GM12878 (cell line): Measurements from ENCODE around the gene PKLR. TPM values are rescaled to one million over a fixed set of nuclear protein-coding genes. Genes with fewer than 3 reads are reported as not detected.

Experiments
- ATAC-seq: fragments of 200-7000 bp; cut with Tn5 transposase; 3 replicates; pipeline ENCODE4 v1.9.1; 2020; ENCODE audit warnings: mild to moderate bottlenecking, moderate library complexity
- BruUV-seq: library from RNA; stranded (reverse); fragments of 400-500 nt; replicated peaks from 2 replicates; lab custom pipeline; 2021; lab: Mats Ljungman, UMichigan
- CTCF ChIA-PET: fragments of 300-600 bp; sonication (Branson Sonifier 250); formaldehyde crosslinking; extraction: SDS; loops from one replicate; lab custom pipeline; 2021; ENCODE audit warnings: inconsistent platforms; lab: Yijun Ruan, JAX
- POLR2A ChIA-PET: fragments of 350-600 bp; formaldehyde crosslinking; extraction: SDS; loops from one replicate; lab custom pipeline; 2021; ENCODE audit warnings: inconsistent platforms; lab: Charles Lee
- RAD21 ChIA-PET: fragments of 300-600 bp; sonication (Branson Sonifier 250); formaldehyde crosslinking; loops from one replicate; lab custom pipeline; 2023; ENCODE audit warnings: antibody characterized with exemption; ENCODE audit not compliant: unreplicated experiment; lab: Charles Lee
- SMC1A ChIA-PET: fragments of 300-600 bp; sonication (Branson Sonifier 250); formaldehyde crosslinking; loops from one replicate; lab custom pipeline; 2023; ENCODE audit not compliant: unreplicated experiment, uncharacterized antibody; lab: Charles Lee
- DNase-seq: peaks from one replicate; pipeline ENCODE4 v3.0.0-alpha.2; 2011; ENCODE audit warnings: low read depth, low spot score
- FAIRE-seq: peaks from 3 replicates; lab custom pipeline; 2011; peaks lifted over from hg19 to GRCh38; lab: Jason Lieb, UNC
- H2AFZ ChIP-seq: 2 replicates; pipeline ENCODE4 v1.6.0; 2011; ENCODE audit warnings: low read depth, low read length, control low read depth; ENCODE audit not compliant: control insufficient read depth
- H3K27ac ChIP-seq: 2 replicates; pipeline ENCODE4 v1.5.1; 2011; ENCODE audit warnings: control low read depth; ENCODE audit not compliant: control insufficient read depth, insufficient read depth
- H3K27me3 ChIP-seq, 2 experiments: replicated peaks in 1 of 2; 2 replicates each; pipeline versions ENCODE4 v1.6.0 to v1.6.1; 2011; ENCODE audit warnings: low read length in 1 of 2; ENCODE audit not compliant: control insufficient read depth in 2 of 2, insufficient read depth in 2 of 2
- H3K36me3 ChIP-seq, 2 experiments: 2 replicates each; pipeline ENCODE4 v1.5.1; 2011; ENCODE audit warnings: low read length in 1 of 2; ENCODE audit not compliant: control insufficient read depth in 2 of 2, insufficient read depth in 2 of 2
- H3K4me1 ChIP-seq: 2 replicates; pipeline ENCODE4 v1.6.1; 2011; ENCODE audit warnings: mild to moderate bottlenecking, low read length, moderate library complexity, mixed read lengths; ENCODE audit not compliant: control insufficient read depth, insufficient read depth
- H3K4me2 ChIP-seq: 2 replicates; pipeline ENCODE4 v1.6.0; 2011; ENCODE audit warnings: control low read depth; ENCODE audit not compliant: control insufficient read depth, insufficient read depth
- H3K4me3 ChIP-seq: fragments of 200-600 bp; sonication (generic); 2 replicates; pipeline ENCODE4 v1.5.1; 2016
- H3K79me2 ChIP-seq: 2 replicates; pipeline ENCODE4 v1.6.0; 2011; ENCODE audit warnings: low read length; ENCODE audit not compliant: control insufficient read depth, insufficient read depth
- H3K9ac ChIP-seq: 2 replicates; pipeline ENCODE4 v1.8.0; 2011; ENCODE audit warnings: low read length, control low read depth, mixed read lengths; ENCODE audit not compliant: control insufficient read depth, insufficient read depth
- H3K9me3 ChIP-seq: replicated peaks from 3 replicates; pipeline ENCODE4 v1.5.1; 2011; ENCODE audit warnings: mild to moderate bottlenecking, low read length; ENCODE audit not compliant: control insufficient read depth, insufficient read depth
- H4K20me1 ChIP-seq: 2 replicates; pipeline ENCODE4 v1.6.0; 2011; ENCODE audit not compliant: control insufficient read depth, insufficient read depth
- CHD4 ChIP-seq: fragments of 200-600 bp; sonication (generic); IDR thresholded peaks from 2 replicates; pipeline ENCODE4 v1.6.1; 2016; ENCODE audit warnings: mild to moderate bottlenecking
- ETV6 ChIP-seq, 2 experiments: fragments of 450-650 bp in 1 of 2; IDR thresholded peaks in 1 of 2; conservative IDR thresholded peaks in 1 of 2; 2 replicates each; pipeline ENCODE4 v1.6.1; 2014; ENCODE audit warnings: antibody characterized with exemption in 1 of 2, borderline replicate concordance in 1 of 2, low read depth in 1 of 2, mild to moderate bottlenecking in 1 of 2, moderate library complexity in 1 of 2
- FOXK2 ChIP-seq: fragments of 450-650 bp; IDR thresholded peaks from 2 replicates; pipeline ENCODE4 v1.6.1; 2017; ENCODE audit warnings: mild to moderate bottlenecking, moderate library complexity
- GABPA ChIP-seq: IDR thresholded peaks from 2 replicates; pipeline ENCODE4 v1.6.1; 2014; ENCODE audit warnings: antibody characterized with exemption, low read depth, mild to moderate bottlenecking, inconsistent platforms
- IKZF2 ChIP-seq, 2 experiments: fragments of 450-650 bp; IDR thresholded peaks; 2 replicates each; pipeline ENCODE4 v1.6.1; 2017; ENCODE audit warnings: mild to moderate bottlenecking in 2 of 2, moderate library complexity in 2 of 2
- MTA3 ChIP-seq: IDR thresholded peaks from 2 replicates; pipeline ENCODE4 v1.6.1; 2012; ENCODE audit warnings: low read length, inconsistent platforms, borderline replicate concordance
- NR2C2 ChIP-seq: IDR thresholded peaks from 2 replicates; pipeline ENCODE4 v1.6.1; 2011; ENCODE audit warnings: borderline replicate concordance, low read depth; ENCODE audit not compliant: control insufficient read depth, insufficient read length
- SREBF1 ChIP-seq: IDR thresholded peaks from 2 replicates; pipeline ENCODE4 v1.6.1; 2012; ENCODE audit warnings: mild to moderate bottlenecking, low read length
- ZZZ3 ChIP-seq: IDR thresholded peaks from 2 replicates; pipeline ENCODE4 v1.6.1; 2011; ENCODE audit warnings: low read depth; ENCODE audit not compliant: control insufficient read depth, insufficient read length
- WGBS: methylation state at CpG from one replicate; pipeline ENCODE4 v1.1.6; 2016; ENCODE audit warnings: low lambda C conversion rate; ENCODE audit not compliant: insufficient replicate concordance, insufficient coverage; ENCODE audit errors: missing lambda C conversion rate; 5-methylcytosine and 5-hydroxymethylcytosine counted together
- in situ Hi-C: fragments of 300-500 bp; cut with MboI; formaldehyde crosslinking; loops from 9 replicates; pipeline ENCODE4 v1.14.3; 2018; ENCODE audit warnings: mixed read lengths
- intact Hi-C: fragments of 100-400 bp; cut with micrococcal nuclease; formaldehyde crosslinking; loops from one replicate; pipeline ENCODE4 v1.14.2; 2022; ENCODE audit not compliant: unreplicated experiment
- polyA plus RNA-seq, 11 experiments: library from polyadenylated mRNA; depleted of rRNA in 4 of 11; unstranded in 6 of 11; stranded (reverse) in 5 of 11; fragments of >200 nt; fragmentation: Nextera tagmentation in 4 of 11; fragmentation: Illumina TruSeq in 1 of 11; extraction: Ambion mirVana in 4 of 11; extraction: Trizol in 1 of 11; gene quantifications; 1 replicate in 1 of 11; 2 replicates in 10 of 11; pipeline versions ENCODE4 v1.2.1 to v1.2.3, GENCODE V29; 2011 to 2016; ENCODE audit warnings: inconsistent platforms in 2 of 11, missing spikeins in 2 of 11, low read depth in 1 of 11
- total RNA-seq, 4 experiments: library from RNA; depleted of rRNA in 3 of 4; stranded (reverse); fragments of >200 nt in 3 of 4; fragmentation: Illumina TruSeq in 1 of 4; extraction: Trizol in 1 of 4; gene quantifications; 2 replicates each; pipeline versions ENCODE4 v1.2.1 to v1.2.3, GENCODE V29; 2013 to 2021
- TF ChIP-seq, protein P1 (sequence below): fragments of 450-650 bp; conservative IDR thresholded peaks from 2 replicates; pipeline ENCODE4 v1.6.1; 2017; ENCODE audit warnings: mild to moderate bottlenecking, moderate library complexity
- TF ChIP-seq, protein P2 (sequence below): IDR thresholded peaks from 2 replicates; pipeline ENCODE4 v1.6.1; 2012; ENCODE audit warnings: low read depth, low read length, improper control_type of control experiment

Gene PKLR
- total and polyA plus RNA-seq, 10 of the 15 experiments (the other 5 are each of a cell fraction or from before 2014, with no cell fraction given): 0.04 to 0.15 (median 0.08) TPM; not detected in 7

DNA sequence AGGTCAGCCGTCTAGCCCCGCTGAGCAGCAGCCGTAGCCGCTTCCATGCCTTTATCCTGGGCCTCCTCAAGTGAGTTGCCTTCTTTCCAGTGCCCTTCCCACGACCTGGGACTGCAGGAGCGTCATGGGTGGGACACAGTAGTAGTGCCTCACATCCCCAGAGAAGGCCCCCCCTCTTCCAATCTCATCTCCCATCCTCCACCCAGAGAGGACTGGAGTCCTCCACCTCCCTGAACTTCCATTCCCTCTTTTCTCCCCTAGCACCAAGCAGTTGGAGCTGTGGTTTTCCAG is 24.3 kb upstream of the PKLR start:
- H3K4me3 ChIP-seq: peak overlapping the region; percentile 88; the same call in 1 of the 2 replicates
- no peaks in the 10 kb centered on the region for H3K27me3 ChIP-seq
- H3K4me1 ChIP-seq: peaks cover 7% of the 10 kb centered on the region
- TF ChIP-seq CHD4 (no peak), ZZZ3 (no peak), NR2C2 (no peak), FOXK2 (no peak), GABPA (no peak), SREBF1 (no peak), MTA3 (no peak), ETV6 (conservative IDR thresholded peaks at IDR 0.05 in 1 of 2, IDR thresholded peaks at IDR 0.05 in 1 of 2; ENCODE audit: borderline replicate concordance in 1 of 2, low read depth in 1 of 2) (no peak), IKZF2 (IDR thresholded peaks at IDR 0.05) (no peak)
- TF ChIP-seq, protein P1, sequence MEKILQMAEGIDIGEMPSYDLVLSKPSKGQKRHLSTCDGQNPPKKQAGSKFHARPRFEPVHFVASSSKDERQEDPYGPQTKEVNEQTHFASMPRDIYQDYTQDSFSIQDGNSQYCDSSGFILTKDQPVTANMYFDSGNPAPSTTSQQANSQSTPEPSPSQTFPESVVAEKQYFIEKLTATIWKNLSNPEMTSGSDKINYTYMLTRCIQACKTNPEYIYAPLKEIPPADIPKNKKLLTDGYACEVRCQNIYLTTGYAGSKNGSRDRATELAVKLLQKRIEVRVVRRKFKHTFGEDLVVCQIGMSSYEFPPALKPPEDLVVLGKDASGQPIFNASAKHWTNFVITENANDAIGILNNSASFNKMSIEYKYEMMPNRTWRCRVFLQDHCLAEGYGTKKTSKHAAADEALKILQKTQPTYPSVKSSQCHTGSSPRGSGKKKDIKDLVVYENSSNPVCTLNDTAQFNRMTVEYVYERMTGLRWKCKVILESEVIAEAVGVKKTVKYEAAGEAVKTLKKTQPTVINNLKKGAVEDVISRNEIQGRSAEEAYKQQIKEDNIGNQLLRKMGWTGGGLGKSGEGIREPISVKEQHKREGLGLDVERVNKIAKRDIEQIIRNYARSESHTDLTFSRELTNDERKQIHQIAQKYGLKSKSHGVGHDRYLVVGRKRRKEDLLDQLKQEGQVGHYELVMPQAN: no peak
- TF ChIP-seq, protein P2, sequence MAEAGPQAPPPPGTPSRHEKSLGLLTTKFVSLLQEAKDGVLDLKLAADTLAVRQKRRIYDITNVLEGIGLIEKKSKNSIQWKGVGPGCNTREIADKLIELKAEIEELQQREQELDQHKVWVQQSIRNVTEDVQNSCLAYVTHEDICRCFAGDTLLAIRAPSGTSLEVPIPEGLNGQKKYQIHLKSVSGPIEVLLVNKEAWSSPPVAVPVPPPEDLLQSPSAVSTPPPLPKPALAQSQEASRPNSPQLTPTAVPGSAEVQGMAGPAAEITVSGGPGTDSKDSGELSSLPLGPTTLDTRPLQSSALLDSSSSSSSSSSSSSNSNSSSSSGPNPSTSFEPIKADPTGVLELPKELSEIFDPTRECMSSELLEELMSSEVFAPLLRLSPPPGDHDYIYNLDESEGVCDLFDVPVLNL: no peak
- SMC1A ChIA-PET: interaction anchor here (6.8 kb wide), 1 partner anchor 74 kb away, joined by 57 read pairs; no protein-coding TSS in a partner anchor
- H3K36me3 ChIP-seq: peaks cover 7 to 9% of the 10 kb centered on the region in 2 experiments; a peak in 3 of 4 replicates
- POLR2A ChIA-PET: interaction anchor here (2.3 to 3.5 kb wide), 2 partner anchors 52 to 81 kb away, joined by 6 to 28 read pairs; partner anchors contain the start of gene CLK2
- no peak overlapping the region for H3K9ac ChIP-seq
- intact Hi-C loops: no loop called here
- H3K79me2 ChIP-seq: no peaks in the 10 kb centered on the region; the same call in 1 of the 2 replicates
- no peak for DNase-seq
- no TSS peak for BruUV-seq
- in situ Hi-C loops: no loop called here
- 74% methylated on average over 6 of the region's 6 CpGs for WGBS
- H3K4me2 ChIP-seq: peak overlapping the region; percentile 88; the same call in 1 of the 2 replicates
- no peak overlapping the region for H2AFZ ChIP-seq
- H4K20me1 ChIP-seq: no peaks in the 10 kb centered on the region
- RAD21 ChIA-PET: interaction anchor here (2.3 to 5.4 kb wide), 2 partner anchors 53 to 74 kb away, joined by 13 to 81 read pairs; partner anchors contain the start of gene CLK2
- H3K27ac ChIP-seq: no peak overlapping the region
- ATAC-seq: no peak
- H3K9me3 ChIP-seq: no peaks in the 10 kb centered on the region
- CTCF ChIA-PET: interaction anchor here (2.7 to 9.6 kb wide), 2 partner anchors 73 to 81 kb away, joined by 16 to 225 read pairs; partner anchors contain the start of gene ENTREP3
- FAIRE-seq: no peak
